Transverse colon (tissue), 3 donors: ENCODE measurements around the gene RAMACL.

Experiments used
- POLR2A ChIP-seq: fragments of 450-650 bp; IDR thresholded peaks from one replicate; pipeline ENCODE4 v1.6.1; 2016; ENCODE audit warnings: antibody characterized with exemption, mild to moderate bottlenecking, moderate library complexity
- TF ChIP-seq, protein P1 (sequence below), 5 experiments: fragments of 200-600 bp in 3 of 5; fragments of 450-650 bp in 2 of 5; sonication (generic) in 3 of 5; IDR thresholded peaks; 1 replicate in 2 of 5; 2 replicates in 3 of 5; pipeline ENCODE4 v1.5.1; 2016 to 2017; ENCODE audit warnings: antibody characterized with exemption in 5 of 5, inconsistent platforms in 3 of 5, mild to moderate bottlenecking in 2 of 5, moderate library complexity in 1 of 5

DNA sequence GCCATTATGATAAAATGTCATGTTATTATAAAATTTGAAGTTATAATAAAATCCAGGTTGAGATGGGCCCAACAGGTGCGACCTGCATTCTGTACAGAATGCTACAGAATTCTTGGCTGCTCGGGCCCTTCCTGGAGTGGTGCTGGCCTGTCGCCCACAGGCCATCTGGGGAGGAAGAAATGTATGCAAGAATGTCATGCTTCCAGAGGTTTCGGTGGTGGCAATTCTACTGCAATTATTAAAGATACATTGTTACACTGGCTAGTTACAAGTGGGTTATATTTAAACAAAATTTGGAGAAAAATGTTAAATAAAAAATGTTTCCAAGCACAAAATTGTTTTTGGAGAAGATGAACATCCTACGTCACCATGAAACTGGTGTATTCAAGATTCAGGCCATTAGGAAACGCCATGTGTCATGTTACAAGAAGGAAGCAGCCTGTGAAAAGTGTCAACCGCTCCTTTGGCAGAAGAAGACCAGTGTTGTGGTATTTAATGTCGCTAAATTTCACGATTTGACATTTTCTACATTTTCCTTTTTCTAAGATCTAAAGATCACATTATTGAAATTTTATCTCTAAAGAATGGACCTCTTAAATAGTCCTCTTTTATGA is 7.1 kb downstream of the RAMACL start:
- TF ChIP-seq, protein P1, sequence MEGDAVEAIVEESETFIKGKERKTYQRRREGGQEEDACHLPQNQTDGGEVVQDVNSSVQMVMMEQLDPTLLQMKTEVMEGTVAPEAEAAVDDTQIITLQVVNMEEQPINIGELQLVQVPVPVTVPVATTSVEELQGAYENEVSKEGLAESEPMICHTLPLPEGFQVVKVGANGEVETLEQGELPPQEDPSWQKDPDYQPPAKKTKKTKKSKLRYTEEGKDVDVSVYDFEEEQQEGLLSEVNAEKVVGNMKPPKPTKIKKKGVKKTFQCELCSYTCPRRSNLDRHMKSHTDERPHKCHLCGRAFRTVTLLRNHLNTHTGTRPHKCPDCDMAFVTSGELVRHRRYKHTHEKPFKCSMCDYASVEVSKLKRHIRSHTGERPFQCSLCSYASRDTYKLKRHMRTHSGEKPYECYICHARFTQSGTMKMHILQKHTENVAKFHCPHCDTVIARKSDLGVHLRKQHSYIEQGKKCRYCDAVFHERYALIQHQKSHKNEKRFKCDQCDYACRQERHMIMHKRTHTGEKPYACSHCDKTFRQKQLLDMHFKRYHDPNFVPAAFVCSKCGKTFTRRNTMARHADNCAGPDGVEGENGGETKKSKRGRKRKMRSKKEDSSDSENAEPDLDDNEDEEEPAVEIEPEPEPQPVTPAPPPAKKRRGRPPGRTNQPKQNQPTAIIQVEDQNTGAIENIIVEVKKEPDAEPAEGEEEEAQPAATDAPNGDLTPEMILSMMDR (IDR thresholded peaks at IDR 0.05): no peak
- TF ChIP-seq POLR2A: no peak
